Thyroid gland (tissue), 4 donors: ENCODE results near the gene CD40.

Experiments
- POLR2A ChIP-seq, 2 donors: fragments of 450-650 bp; IDR thresholded peaks; one replicate each; pipeline ENCODE4 v1.6.1; 2017; ENCODE audit warnings: antibody characterized with exemption in 2 of 2, mild to moderate bottlenecking in 2 of 2, moderate library complexity in 1 of 2
- TF ChIP-seq, protein P1 (sequence below), 6 experiments: fragments of 200-600 bp in 3 of 6; fragments of 450-650 bp in 3 of 6; sonication (generic) in 3 of 6; IDR thresholded peaks; one replicate each; pipeline ENCODE4 v1.5.1; 2016 to 2019; ENCODE audit warnings: antibody characterized with exemption in 6 of 6, mild to moderate bottlenecking in 2 of 6, inconsistent platforms in 1 of 6, moderate library complexity in 1 of 6

DNA sequence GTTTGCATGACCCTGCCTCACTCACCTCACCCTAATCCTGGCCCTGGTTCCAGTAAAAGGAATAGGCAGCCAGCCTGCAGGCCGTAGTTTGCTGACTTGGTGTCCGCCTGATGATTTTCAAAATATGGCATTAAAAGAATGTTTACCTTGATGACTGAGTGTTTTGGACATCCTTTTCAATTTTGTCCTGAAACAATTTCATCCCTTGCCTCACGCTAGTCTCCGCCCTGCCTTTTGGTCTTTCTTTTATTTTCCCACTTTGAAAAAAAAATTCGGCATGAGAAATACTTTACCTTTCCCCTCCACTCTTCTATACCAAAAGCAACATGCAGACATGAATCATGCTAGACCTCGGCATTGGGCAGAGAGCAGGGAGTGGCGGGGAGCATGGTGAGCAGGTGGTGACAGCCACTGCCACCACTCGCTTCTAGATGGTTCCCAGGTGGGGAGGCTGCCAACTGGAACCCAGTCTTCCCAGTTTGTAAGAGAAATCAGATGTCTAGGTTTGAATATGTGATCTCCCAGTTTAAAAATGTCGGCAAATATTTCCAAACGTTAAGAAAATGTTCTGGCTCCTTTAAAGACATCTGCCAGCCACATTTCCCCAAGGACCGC lies 9.4 kb downstream of the CD40 start:
- TF ChIP-seq, protein P1, sequence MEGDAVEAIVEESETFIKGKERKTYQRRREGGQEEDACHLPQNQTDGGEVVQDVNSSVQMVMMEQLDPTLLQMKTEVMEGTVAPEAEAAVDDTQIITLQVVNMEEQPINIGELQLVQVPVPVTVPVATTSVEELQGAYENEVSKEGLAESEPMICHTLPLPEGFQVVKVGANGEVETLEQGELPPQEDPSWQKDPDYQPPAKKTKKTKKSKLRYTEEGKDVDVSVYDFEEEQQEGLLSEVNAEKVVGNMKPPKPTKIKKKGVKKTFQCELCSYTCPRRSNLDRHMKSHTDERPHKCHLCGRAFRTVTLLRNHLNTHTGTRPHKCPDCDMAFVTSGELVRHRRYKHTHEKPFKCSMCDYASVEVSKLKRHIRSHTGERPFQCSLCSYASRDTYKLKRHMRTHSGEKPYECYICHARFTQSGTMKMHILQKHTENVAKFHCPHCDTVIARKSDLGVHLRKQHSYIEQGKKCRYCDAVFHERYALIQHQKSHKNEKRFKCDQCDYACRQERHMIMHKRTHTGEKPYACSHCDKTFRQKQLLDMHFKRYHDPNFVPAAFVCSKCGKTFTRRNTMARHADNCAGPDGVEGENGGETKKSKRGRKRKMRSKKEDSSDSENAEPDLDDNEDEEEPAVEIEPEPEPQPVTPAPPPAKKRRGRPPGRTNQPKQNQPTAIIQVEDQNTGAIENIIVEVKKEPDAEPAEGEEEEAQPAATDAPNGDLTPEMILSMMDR (IDR thresholded peaks at IDR 0.05), result no peak
- no peak for TF ChIP-seq POLR2A (IDR thresholded peaks at IDR 0.05)
